HG02642 (cell line): Measurements from ENCODE around the gene CPNE9.

ENCODE experiments used
- ATAC-seq: cut with Tn5 transposase; IDR thresholded peaks from one replicate; pipeline ENCODE4 v1.9.1; 2021; ENCODE audit warnings: mild to moderate bottlenecking; ENCODE audit not compliant: unreplicated experiment, poor library complexity

Gene CPNE9

DNA sequence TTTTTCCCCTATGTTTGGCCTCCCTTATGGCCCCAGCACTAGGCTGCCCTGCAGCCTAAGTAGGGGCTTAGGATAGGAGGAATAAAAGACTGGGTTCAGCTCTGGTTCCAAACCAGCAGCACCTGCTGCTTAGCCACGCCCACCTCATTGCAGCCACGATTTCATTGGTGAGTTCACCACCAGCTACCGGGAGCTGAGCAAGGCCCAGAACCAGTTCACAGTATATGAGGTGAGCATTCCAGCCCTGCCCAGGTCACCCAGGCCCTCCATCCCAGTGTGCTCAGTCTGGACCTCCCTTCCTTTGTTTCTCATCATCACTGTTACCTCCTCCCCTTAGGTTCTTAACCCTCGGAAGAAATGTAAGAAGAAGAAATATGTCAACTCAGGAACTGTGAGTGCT is 11.5 kb downstream of the CPNE9 start:
- no peak for ATAC-seq

- no peak for ATAC-seq
Measured at GRCh38 chr3:9715764-9716437, 12.3 kb downstream of the CPNE9 start.

DNA sequence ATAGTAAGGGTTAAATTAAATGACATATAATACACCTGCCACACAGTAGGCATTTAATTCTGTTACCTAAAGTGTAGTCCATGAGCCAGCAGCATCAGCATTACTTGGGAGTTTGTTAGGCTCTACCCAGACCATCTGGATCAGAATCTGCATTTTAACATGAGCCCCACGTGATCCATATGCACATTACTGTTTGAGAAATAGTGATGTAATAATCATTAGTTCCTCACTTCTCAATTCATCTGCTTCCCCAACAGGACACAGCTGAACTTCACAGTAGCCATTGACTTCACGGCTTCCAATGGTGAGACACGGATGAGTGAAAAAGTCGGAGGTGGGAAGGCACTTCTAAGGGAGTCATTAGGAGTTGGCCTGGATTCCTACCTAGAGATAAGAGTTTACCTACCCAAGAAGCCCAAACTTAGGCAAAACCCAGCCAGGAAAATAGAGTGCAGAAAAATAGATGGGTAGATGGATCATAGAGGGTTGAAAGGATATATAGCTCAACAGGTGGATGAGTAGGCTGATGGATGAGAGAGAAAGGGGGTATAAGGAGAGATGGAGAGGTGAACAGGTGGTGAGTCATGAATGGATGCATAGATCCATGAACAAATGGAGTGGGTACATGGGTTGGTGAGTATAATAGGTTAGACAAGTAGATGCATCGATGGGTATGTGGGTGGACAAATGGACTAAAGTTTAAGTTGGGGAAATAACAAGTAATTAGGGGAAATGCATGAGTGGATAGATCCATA is 13.3 kb downstream of the CPNE9 start:
- no peak for ATAC-seq

DNA sequence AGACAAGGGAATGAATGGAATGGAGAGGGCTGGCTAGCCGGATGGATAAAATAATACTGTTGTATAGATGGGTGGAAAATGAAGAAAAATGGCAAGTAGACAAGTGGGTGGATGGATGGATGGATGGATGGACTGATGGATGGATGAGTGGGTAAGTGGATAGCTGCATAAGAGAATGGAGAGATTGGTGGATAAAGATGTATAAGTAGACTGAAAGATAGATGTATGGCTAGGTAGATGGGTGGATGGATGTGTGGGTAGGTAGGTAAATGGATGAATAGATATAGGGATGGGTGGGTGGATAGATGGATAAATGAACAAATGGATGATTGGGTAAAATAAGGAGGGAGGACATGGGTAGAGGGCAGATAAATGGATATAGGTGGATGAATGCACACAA is 13.9 kb downstream of the CPNE9 start:
- ATAC-seq, result no peak

DNA sequence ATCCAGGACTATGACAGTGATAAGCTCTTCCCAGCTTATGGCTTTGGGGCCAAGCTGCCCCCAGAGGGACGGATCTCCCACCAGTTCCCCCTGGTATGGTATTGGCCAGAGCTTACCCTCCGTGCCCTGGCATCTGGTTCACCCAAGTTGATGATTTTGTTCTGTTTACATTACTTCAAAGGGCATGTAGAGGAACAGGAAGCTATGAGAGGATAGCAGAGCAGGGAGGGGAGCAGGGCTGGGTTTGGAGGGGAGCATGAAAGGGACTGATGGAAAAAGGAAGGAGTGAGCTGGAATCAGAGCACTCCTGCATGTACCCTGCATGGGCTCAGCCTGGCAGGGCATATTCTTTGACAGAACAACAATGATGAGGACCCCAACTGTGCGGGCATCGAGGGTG is 14.5 kb downstream of the CPNE9 start:
- ATAC-seq, result no peak

GRCh38 chr3:9721015-9721699 is 17.5 kb downstream of the CPNE9 start:
- ATAC-seq, result no peak

- ATAC-seq, result no peak
Measured at GRCh38 chr3:9721700-9722060, 18.0 kb downstream of the CPNE9 start.

DNA sequence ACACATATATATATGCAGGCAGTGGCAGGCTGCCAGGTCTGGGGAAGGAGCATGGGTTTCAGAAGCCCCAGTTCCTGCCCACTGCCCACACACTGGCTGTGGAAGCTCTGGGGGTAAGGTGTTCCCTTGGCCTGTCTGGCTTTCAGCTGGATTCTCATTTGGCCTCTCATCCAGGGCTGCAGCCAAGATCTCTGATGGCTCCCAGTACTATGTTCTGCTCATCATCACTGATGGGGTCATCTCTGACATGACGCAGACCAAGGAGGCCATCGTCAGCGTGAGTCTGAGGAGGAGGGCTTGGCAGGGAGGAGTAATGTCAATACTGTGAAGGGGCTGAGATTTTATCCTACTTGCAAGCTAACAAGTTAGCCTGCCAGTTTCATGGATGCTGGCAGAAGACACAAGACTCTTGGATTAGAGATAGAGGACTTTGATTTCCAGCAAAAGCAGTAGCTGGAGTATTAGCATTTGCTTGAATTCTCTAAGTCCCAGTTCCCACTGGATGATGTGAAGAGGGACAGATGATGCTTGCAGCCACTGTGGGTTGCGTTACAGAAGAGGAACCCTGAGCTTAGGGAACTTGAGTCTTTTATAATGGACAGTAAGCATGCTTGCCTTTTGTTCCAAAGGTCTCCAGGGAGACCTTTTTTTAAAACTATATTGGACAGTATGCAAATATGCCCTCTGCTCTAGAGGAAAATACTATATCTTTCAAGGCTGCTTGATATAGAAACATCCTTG is 22.3 kb downstream of the CPNE9 start:
- ATAC-seq, result no peak

DNA sequence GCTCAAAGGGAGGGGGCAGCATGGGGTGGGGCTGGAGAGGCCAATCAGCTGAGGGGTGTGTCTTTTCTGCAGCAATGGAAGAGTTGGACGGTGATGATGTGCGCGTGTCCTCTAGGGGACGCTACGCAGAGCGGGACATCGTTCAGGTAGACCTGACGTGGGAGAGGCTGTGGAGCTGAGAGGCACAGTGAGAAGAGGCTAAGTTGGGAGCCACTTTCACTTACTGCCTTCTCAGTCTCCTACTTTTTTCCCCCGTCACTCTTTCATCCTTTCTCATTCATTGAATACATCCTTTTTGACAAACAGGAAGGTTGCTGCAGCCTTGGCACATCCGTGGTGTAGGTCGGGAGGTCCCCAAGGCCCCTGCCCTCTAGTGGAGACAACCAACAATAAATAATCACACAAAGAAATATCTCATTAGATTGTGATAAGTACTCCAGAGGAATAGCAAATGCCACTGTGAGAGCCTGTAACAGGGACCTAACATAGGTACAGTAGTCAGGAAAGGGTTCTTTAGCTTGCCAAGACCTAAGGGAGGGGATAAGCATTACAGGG is 23.5 kb downstream of the CPNE9 start:
- ATAC-seq, result no peak

DNA sequence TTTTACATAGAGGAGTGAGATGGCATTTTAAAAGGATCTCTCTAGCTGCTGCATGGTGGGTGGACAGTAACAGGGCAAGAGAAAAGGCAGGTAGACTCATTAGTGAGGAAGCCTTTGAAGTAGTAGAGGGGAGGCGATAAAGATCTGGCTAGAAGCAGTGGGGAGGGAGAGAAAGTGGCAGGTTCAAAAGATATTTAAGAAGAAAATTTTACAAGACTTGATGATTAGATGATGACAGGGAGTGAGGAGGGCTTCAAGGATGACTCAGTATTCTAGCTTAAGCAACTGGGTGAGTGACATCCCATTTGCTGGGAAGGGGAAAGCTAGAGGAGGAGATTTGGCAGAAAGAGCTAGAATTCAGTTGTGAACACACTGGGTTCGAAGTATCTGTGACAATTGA is 24.1 kb downstream of the CPNE9 start:
- ATAC-seq, result no peak

- no peak for ATAC-seq
Measured at GRCh38 chr3:9729419-9729818, 25.8 kb downstream of the CPNE9 start.

- peak; percentile 46 for ATAC-seq
Measured at GRCh38 chr3:9730657-9731205, 27.1 kb downstream of the CPNE9 start.

DNA sequence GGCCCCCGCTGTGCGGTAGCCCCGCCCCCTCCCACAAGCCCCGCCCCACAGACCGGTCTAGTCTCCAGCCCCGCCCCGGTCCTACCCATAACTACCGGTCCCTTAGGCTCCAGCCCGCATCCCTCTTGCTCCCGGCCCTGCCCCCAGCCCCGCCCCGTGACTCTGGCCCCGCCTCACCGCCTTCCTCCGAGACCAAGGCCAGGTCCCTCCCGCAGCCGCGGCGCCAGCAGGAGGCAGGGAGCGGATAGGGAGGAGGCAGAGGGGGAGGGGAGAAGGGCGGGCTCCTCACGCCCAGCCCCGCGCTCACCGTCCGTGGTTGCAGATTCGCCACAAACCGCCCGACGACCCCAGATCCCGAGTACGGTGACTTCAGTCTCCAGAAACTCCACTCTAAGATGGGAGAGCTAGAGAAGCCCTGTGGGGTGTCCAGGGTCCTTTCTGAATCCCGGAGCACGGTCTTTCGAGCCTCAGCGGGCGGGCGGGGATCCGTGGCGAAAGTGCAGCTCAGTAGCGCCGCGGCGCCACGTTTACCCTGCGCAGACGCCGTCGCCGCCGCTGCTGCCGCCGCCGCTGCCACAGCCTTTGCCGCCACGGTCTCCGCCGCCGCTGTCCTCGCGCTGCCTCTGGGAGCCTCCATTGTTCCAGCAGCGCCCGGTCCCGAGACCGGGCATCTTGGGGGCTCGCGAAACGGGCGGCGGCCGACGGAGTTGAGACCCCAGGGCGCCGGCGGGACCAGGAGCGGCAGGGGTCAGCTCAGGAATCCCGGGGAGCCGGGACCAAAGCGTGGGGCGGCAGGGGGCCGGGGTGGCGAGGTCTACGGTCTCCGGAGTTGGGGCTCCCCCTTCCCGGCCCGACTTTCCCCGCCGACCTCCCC is 27.8 kb downstream of the CPNE9 start, which contains the start of gene BRPF1:
Gene BRPF1, plus strand, starts transcription at position 530 of the 874 bp plus-strand sequence. CDS start 2,406 bp downstream, outside the sequence.
- peak; percentile 92 for ATAC-seq

DNA sequence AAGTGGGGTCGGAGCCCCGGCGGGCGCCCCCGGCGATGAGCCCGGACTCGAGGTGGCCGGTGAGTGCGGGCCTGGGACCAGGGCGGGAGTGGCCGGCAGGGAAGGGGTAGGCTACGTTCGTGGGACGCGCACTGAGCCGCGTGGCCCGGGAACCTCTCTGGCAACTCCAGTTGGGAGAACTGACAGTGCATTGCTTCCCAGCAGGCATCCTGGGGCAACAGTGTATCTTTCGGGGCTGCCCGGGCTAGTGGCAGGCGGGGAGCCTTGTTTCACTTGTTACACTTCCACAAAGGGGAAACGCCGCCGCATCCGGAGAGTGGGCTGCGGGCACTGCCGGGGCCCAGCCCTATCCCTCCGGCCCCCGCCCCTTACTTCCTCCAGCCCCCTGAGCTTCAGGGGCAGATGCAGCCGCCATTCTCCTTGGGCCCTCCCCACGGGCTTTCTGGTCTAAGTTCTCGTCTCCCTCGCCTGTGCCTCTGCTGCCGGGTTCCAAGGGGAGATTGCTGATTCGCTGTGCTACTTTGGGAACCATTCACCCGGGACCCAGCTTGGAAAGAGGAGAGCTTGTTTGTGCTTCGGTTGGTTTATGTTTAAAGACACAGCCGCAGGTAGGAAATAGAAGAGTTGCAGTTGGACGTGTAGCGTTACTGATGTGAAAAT is 28.6 kb downstream of the CPNE9 start:
- peak; percentile 17 for ATAC-seq

DNA sequence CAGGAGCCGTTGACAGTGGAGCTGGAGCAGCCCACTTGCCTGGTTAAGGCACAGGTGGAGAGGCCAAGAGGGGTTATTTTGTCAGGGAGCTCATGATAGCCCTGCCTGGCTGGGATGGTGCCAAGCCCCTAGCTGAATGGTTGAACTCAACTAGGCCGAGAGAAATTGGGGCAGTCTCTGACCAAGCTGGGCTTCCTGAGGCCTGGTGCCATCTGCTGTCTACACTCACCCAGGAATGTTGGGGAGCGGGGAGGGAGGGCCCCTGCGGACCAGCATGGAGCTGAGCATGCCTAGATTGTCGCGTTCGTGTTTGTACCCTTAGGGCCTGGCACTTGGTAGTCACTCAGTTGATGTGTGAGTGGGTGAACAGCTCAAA is 29.1 kb downstream of the CPNE9 start:
- ATAC-seq, result no peak

- ATAC-seq, result no peak
Measured at GRCh38 chr3:9736831-9737230, 33.2 kb downstream of the CPNE9 start.

DNA sequence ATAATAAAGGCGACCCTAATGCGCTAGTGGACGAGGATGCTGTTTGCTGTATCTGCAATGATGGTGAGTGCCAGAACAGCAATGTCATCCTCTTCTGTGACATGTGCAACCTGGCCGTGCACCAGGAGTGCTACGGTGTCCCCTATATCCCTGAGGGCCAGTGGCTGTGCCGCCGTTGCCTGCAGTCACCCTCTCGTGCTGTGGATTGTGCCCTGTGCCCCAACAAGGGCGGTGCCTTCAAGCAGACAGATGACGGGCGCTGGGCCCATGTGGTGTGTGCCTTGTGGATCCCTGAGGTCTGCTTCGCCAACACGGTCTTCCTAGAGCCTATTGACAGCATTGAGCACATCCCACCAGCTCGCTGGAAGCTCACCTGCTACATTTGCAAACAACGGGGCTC is 35.5 kb downstream of the CPNE9 start:
- no peak for ATAC-seq

DNA sequence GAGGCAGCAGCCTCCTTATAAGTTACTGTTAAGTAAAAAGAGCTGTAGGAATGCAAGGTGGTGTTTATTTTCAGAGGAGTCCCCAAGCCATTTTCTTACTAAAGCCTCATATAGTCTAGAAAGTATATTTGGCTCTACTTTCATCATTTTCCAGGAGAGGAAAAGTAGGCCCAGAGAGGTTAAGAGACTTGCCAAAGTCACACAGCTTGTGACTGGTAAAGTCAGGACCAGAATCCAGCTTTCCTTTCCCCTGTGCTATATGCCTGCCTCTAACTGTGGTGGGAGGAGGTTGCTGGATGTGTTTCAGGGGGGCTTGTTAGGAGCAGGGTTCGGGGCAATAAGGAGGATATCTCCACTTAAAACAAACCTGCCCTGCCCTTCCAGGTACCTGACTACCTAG is 38.9 kb downstream of the CPNE9 start:
- ATAC-seq, result no peak

GRCh38 chr3:9743548-9743947 is 39.9 kb downstream of the CPNE9 start:
- ATAC-seq, result no peak
